ENCODE data around the gene OCRL.

OCRL gene

GRCh38 chrX:129540068-129540653 is at the start of gene OCRL:
Gene OCRL, plus strand, starts transcription at chrX:129540259. Its CDS starts 181 bp downstream, at chrX:129540440.
- no peak for DNase-seq

DNA sequence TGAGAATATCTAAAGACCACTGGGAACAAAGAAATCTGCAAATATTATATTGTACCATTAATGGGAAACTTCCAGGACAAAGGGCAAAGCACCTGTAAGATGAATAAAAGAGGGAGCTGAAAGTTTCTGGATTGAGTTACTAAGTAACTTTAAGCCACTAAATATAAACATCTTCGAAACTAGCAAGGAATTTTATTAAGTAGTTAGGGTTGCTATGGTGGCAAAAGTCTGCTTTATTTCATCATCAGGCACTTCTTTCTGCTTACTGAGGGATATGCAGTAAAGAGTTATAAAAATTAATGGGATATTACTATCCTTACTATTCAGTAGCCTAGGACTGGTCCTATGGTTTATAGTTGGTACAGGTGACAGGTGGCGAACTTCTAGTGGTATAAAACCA is 49.7 kb upstream of the OCRL start:
- no peak for DNase-seq

- DNase-seq = no peak
Measured at GRCh38 chrX:129493643-129494042, 46.4 kb upstream of the OCRL start.

DNA sequence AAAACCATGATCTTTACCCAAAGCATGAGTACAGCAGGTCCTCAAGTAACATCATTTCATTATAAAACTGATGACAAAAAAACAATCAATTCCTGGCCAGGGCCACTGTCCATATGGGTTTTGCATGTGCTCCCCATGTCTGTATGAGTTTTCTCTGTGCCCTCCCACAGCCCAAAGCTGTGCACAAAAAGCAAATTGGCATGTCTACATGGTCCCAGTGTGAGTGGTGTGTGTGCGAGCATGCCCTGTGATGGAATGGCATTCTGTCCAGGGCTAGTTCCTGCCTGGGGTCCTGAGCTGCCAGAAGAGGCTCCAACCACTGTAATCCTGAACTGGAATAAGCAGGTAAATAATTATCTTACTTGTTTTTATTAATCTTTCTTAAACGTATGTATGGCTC is 45.2 kb upstream of the OCRL start:
- no peak for DNase-seq

DNA sequence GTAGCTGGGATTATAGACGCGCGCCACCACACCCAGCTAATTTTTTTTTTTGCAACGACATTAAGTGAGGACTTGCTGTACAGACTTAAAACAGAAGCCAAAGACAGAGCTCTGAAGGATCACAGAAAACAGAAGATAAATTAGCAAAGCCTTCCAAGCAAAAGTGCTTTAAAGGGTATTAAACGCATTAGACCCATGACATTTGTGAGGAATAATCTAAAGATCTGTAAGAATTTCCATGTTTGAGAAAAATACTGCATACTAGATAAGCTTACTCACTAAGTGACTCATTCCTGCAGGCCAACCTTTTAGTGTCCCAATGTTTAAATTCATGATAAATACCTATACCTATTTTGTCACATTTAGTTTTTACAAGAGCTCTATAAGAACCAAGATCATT is 44.2 kb upstream of the OCRL start:
- DNase-seq = no peak

DNA sequence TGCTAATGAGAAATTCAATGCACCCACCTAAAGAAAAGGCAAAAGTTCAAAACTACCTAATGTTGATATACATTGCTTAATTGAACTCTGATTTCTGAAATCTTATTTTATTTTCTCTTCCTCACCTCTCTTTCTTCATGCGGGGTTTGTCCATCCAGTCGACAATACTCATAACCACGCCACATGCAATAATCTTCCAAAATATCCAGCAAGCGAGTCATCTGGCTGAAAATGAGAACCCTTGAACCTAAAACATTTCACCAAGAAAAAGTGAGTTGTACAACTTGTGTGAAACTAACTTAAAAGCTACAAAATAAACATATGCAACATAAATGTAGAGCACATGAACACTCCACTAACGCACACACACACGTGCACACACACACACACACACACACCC is 43.4 kb upstream of the OCRL start:
- DNase-seq = no peak

DNA sequence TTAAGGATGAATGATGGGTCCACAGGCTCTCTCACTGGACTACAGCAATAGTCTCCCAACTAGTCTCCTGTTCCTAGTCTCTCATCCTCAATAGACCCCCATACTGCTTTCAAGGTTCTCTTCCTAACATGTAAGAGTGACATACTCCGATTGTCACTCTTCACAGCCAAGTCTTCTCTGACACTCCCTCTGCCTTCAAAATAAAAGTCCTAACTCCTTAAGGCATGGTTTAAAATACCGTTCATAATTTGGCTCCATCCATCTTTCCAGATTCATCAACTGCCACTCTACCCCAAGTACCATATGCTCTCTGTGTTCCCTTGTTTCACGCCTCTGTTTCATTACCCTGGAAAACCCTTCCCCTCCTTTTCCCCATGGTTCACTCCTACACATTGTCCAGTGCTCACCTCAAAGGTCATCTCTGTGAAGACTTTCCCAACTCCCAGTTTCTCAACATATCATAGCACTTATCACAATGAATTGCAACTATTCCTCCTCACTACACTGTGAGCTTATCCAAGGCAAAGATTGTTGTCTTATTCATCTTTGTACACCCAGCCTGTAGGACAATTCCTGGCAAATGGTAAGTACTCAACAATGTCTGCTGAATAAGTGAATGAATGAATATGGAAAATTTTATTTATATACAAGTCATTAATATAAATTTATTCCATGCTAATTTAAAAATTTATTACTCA is 42.8 kb upstream of the OCRL start:
- DNase-seq = no peak

DNA sequence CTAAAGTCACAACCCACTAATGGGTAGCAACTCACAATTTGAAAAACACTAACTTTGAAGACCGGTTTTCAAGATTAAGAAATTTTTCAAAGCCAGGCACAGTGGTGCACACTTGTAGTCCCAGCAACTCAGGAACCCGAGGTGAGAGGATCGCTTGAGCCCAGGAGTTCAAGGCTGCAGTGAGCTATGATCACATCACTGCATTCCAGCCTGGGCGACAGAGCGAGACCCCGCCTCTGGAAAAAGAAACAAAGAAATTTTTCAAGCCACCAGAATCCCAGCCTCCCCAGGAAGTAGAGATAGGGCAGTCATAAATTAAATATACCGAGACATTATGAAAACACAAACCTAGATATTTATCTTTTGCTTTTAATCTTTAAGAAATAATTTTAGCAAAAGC is 29.7 kb upstream of the OCRL start:
- DNase-seq = no peak

- no peak for DNase-seq
Measured at GRCh38 chrX:129511689-129512088, 28.4 kb upstream of the OCRL start.

DNA sequence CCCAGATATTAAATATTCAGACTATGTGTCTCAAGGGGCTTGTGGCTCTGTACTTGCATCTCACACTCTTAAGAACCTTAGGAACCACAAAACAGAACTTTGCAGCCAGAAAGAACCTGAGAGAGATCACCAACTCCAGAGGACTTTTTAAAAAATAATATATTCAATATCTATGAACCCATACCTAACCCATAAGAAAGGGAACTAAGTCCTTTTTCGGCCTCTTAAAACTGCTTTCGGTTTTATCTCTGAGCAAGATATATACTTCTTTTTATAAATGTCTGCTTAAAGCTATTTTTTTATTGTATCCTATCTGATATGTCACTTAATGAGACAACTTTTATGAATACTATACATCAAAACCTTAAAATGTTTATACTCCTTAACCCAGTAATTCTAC is 27.6 kb upstream of the OCRL start:
- DNase-seq = no peak

DNA sequence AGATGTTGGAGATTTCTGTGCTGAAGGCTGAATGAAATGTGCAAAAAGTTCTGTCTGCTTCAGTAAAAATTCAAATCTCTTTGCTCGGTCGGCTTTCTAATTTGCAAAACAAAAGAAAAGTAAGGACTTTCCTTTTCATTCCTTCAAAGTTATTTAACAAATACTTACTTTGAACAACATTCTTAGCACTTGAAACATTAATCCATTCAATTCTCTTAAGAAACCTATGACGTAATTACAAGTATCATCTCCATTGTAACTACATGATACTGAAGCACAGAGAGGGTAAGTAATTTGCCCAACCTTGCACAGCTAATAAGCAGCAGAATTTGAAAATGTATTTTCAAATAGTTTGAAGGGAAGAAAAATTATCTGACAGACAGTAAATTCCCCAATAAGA is 23.7 kb upstream of the OCRL start:
- no peak for DNase-seq

GRCh38 chrX:129520151-129520550 is 19.9 kb upstream of the OCRL start:
- DNase-seq = no peak

- DNase-seq = peak; percentile 5
Measured at GRCh38 chrX:129522184-129523078, 17.6 kb upstream of the OCRL start.

DNA sequence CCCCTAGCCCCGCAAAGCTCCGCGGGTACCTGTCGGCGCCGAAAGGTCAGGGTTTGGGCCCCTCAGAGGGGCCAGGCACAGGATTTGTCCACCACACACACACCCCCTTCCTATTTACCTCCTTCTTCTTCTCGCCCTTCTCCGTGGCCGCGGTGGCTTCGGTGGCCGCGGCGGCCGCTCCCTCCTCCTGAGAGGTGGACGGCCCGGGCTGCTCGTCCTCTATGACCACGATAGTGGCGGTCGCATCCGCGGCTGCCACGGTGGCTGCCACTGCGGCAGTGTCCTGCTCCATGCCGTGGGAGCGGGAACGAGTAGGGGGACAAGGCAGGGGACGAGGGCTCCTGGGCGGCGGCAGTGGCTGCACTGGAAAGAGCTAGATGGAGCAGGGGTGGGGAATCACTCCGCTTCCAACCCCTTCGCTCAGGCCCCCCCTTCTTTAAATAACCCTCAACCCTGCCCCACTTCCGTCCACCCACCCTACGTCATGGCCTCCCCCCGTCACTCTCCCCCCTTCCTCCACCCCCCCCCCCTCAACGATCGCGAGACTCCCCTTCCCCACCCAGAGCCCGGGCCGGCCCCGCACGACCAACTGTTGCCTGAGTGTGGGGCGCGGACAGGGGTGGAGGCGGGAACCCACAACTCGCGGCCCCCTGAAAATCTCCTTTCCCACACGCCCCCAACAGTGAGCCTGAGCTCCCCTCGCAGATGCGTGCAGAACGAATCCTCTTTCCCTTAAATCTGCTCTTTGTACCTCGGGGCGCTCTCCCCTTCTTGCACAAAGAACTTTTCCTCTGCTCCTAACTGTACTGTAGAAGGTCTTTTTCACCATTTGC is 16.8 kb upstream of the OCRL start, which contains the start of gene SMARCA1:
SMARCA1 (minus strand) TSS at position 412 of the 833 bp plus-strand sequence; CDS start at position 292, 120 bp downstream.
- no peak for DNase-seq

GRCh38 chrX:129524250-129524850 is 15.7 kb upstream of the OCRL start:
- no peak for DNase-seq

- no peak for DNase-seq
Measured at GRCh38 chrX:129525162-129525561, 14.9 kb upstream of the OCRL start.

GRCh38 chrX:129525896-129526295 is 14.2 kb upstream of the OCRL start:
- DNase-seq = no peak

- DNase-seq = no peak
Measured at GRCh38 chrX:129529685-129530281, 10.3 kb upstream of the OCRL start.

- no peak for DNase-seq
Measured at GRCh38 chrX:129530410-129530809, 9.6 kb upstream of the OCRL start.

DNA sequence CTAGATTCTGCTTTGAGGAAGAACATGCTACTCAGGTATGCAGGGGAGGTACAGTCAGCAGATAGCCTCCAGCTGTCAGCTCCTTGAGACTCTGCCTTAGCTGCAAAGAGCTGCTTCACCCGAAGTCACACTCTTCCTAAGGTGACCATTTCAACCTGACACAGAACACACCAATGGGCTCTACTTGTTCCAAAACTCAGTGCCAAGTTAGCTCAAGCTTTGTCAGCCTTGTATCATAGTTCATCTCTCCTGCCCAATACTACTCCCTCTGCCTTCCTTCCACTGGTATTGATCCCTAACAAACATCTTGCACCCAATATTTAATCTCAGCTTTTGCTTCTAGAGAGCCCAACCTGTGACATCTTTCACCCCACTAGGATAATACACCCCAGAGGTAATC is 8.9 kb upstream of the OCRL start:
- no peak for DNase-seq

DNA sequence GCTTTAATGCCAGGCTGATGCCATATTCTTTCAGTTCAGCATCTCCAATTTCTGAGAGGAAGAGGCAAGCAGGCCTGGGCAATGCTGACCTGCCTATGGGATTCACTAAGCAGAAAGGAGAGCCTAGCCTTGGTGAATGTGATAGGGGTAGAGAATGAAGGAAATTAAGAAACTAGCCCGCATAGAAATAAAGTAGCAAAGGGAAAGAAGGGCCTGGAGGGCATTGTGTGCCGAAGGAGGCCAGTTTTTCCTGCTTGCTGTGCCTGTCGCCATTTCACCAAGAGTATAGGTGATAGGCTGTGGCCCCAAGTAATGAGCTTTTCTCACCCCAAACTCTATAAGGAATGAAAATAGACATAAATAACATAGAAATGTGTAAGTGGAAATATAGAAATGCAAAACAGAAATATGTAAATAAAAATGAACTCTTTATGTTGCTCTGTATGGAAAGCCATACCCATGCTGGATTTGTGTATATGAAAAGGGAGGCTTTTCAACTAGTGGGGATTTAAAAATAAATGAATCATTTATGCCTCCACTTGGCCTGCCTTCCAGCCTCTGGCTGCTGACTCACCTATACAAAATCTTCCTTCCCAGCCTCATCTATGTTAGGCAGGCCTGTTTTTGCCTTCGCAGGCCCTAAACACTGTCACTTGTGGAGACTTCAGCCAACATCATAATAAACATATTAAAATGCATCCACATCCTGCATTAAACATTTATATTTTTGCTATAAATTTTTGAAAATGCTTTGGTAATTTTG is 5.1 kb upstream of the OCRL start:
- no peak for DNase-seq

All from NCI-H1417 treated with DMSO at 0.1 percent for 48 hours (cell line).